Spleen (tissue), 7 donors: Measurements from ENCODE around the gene MEOX2.

Source experiments
- POLR2A ChIP-seq, 3 donors: fragments of 450-650 bp; IDR thresholded peaks; one replicate each; pipeline ENCODE4 v1.5.1; 2017; ENCODE audit warnings: antibody characterized with exemption in 3 of 3, mild to moderate bottlenecking in 1 of 3
- POLR2AphosphoS5 ChIP-seq, 3 donors: sonication (generic); formaldehyde crosslinking; IDR thresholded peaks; one replicate each; pipeline ENCODE4 v1.5.1; 2017; ENCODE audit warnings: antibody characterized with exemption in 3 of 3
- TF ChIP-seq, protein P1 (sequence below), 11 experiments: fragments of 200-600 bp in 7 of 11; fragments of 450-650 bp in 4 of 11; sonication (generic) in 4 of 11; IDR thresholded peaks in 8 of 11; conservative IDR thresholded peaks in 3 of 11; 1 replicate in 7 of 11; 2 replicates in 4 of 11; pipeline versions ENCODE4 v1.4.0 to v1.8.0; 2016 to 2021; ENCODE audit warnings: antibody characterized with exemption in 11 of 11, inconsistent platforms in 4 of 11, mild to moderate bottlenecking in 1 of 11
- donor health status: DM: no; HTN: no; CAD: no; lungs with moderate emphysema.
- donor health status: DM: no; HTN: no; CAD: no.
- donor health status: DM: no; HTN: no; CAD: no.

DNA sequence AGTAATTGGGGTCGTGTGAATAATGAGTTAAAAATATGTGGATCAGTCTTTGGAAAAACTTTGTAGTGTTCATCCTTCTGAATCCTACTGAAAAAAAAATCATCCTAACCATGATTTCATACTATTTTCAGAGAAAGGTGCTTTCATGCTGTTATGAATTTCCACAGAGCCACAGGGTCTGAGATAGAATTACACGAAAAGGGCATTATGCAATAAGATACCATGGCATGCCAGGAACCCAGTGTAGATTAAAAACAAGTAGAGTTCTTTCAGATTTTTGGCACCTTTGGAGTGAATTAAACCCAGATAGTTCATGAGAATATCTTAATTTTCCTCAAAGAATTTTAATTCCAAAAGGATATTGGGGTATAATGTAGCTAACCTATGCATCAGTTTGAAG, 77.2 kb downstream of the MEOX2 start:
- TF ChIP-seq, protein P1, sequence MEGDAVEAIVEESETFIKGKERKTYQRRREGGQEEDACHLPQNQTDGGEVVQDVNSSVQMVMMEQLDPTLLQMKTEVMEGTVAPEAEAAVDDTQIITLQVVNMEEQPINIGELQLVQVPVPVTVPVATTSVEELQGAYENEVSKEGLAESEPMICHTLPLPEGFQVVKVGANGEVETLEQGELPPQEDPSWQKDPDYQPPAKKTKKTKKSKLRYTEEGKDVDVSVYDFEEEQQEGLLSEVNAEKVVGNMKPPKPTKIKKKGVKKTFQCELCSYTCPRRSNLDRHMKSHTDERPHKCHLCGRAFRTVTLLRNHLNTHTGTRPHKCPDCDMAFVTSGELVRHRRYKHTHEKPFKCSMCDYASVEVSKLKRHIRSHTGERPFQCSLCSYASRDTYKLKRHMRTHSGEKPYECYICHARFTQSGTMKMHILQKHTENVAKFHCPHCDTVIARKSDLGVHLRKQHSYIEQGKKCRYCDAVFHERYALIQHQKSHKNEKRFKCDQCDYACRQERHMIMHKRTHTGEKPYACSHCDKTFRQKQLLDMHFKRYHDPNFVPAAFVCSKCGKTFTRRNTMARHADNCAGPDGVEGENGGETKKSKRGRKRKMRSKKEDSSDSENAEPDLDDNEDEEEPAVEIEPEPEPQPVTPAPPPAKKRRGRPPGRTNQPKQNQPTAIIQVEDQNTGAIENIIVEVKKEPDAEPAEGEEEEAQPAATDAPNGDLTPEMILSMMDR (IDR thresholded peaks at IDR 0.05 in 8 of 11, conservative IDR thresholded peaks at IDR 0.05 in 3 of 11) = no peak
- TF ChIP-seq POLR2AphosphoS5 (IDR thresholded peaks at IDR 0.05) = no peak
- no peak for TF ChIP-seq POLR2A (IDR thresholded peaks at IDR 0.05)
